ENCODE data around the gene DTNA.

The DTNA gene

DNA sequence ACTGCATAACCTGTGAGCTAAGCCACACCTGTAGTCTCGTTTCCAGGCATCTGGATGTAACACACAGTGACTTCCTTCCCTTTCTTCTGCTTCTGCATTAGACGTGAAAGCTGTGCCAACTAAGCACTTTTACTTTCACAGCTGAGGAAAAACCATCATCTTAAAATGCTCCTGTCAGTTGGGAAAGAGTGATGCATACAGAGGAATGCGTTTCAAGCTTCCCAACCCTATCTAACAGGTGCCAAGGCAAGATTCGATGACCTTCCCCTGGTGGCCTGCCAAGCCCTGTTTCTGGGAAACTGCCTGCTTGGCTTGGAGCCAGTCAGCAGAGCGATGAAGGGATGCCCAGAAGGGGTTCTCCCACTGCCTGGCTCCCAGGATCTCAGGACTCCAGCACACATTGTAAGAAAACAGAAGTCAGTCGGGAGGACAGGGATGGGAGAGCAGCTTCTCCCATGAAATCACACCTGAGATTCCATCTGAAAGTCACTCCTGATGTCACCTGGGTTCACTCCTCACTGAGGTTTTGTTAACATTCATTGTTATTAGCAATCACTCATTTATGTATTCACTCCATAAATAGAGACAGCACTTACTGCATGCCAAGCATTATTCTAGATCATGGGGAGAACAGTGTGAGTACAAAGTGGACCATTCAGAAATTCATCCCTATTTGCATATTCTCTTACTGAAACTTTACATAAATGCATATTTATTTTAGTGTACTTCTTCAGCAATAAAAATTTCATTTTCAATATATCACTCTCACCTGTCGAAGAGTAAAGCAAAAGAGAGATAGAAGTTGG, 64.1 kb downstream of the DTNA start:
- peak; percentile 37 for DNase-seq
- Histone ChIP-seq H2BK15ac (ENCODE audit: low read depth, poor library complexity, severe bottlenecking) (no peak overlapping the region), H3K36me3 (ENCODE audit: control insufficient read depth in 1 of 2, insufficient read depth in 2 of 2, low read depth in 1 of 2, low read length in 2 of 2) (peaks cover 0 to 29% of the 10 kb centered on the region in 2 experiments), H2BK120ac (ENCODE audit: low read depth, low read length) (no peak overlapping the region), H3K4me3 (ENCODE audit: insufficient read depth in 1 of 2, low read depth in 1 of 2, low read length in 2 of 2) (peak overlapping the region in 1 of 2 experiments; percentile 18), H2AFZ (ENCODE audit: low read depth, low read length) (no peak overlapping the region), H2BK5ac (ENCODE audit: low read depth, low read length, poor library complexity, severe bottlenecking) (no peak overlapping the region), H3K23ac (ENCODE audit: low read length in 2 of 2) (no peak overlapping the region), H3K27me3 (ENCODE audit: control insufficient read depth in 1 of 2, insufficient read depth in 1 of 2, low read length in 2 of 2) (no peaks in the 10 kb centered on the region), H4K8ac (ENCODE audit: low read length) (no peak overlapping the region), H3K9me3 (ENCODE audit: control insufficient read depth, low read length) (no peaks in the 10 kb centered on the region), H3K9ac (ENCODE audit: low read length) (no peak overlapping the region), H3K4me2 (ENCODE audit: low read length, poor library complexity, severe bottlenecking) (no peak overlapping the region), H3K79me1 (replicated peaks; ENCODE audit: low read length, poor library complexity, severe bottlenecking) (no peaks in the 10 kb centered on the region), H2AK5ac (ENCODE audit: low read length, severe bottlenecking) (no peak overlapping the region), H4K91ac (ENCODE audit: low read length) (no peak overlapping the region), H3K14ac (ENCODE audit: low read length in 2 of 2) (no peak overlapping the region), H2BK12ac (ENCODE audit: low read length in 2 of 2) (peak overlapping the region; percentile 67 to 70), H3K4me1 (ENCODE audit: control insufficient read depth, insufficient read depth, low read depth, low read length) (peaks cover 3% of the 10 kb centered on the region), H3K18ac (ENCODE audit: low read depth in 1 of 2, low read length in 2 of 2) (no peak overlapping the region), H3K27ac (ENCODE audit: low read length, poor library complexity, severe bottlenecking) (no peak overlapping the region), H3K4ac (ENCODE audit: low read depth in 1 of 2, low read length in 2 of 2) (no peak overlapping the region)
- 40% methylated on average over 6 of the region's 7 CpGs for WGBS

DNA sequence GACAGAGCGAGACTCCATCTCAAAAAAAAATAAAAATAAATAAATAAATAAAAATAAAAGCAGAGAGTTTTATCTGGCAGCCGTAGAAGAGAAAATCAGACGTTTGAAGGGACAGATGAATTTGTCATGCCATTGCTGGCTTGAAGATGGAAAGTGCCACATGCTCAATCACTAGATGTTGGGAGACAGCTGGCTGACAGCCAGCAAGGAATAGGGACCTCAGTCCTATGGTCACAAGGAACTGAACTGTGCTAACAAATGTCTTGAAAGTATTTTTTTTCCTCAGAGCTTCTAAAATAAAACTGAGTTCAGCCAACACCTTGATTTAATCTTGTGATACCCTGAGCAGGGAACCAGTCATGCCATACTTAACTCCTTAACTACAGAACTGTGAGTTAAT, 65.4 kb downstream of the DTNA start:
- H3K27me3 ChIP-seq (ENCODE audit: control insufficient read depth in 1 of 2, insufficient read depth in 1 of 2, low read length in 2 of 2), result no peaks in the 10 kb centered on the region
- no peak overlapping the region for H3K27ac ChIP-seq (ENCODE audit: low read length, poor library complexity, severe bottlenecking)
- H3K4me1 ChIP-seq (ENCODE audit: control insufficient read depth, insufficient read depth, low read depth, low read length), result peaks cover 3% of the 10 kb centered on the region
- no peaks in the 10 kb centered on the region for H3K9me3 ChIP-seq (ENCODE audit: control insufficient read depth, low read length)
- no peak overlapping the region for H3K14ac ChIP-seq (ENCODE audit: low read length in 2 of 2)
- WGBS, result 90% methylated on average over 2 of the region's 3 CpGs
- H2BK12ac ChIP-seq (ENCODE audit: low read length in 2 of 2), result no peak overlapping the region
- H3K36me3 ChIP-seq (ENCODE audit: control insufficient read depth in 1 of 2, insufficient read depth in 2 of 2, low read depth in 1 of 2, low read length in 2 of 2), result peaks cover 0 to 25% of the 10 kb centered on the region in 2 experiments
- no peak overlapping the region for H3K4ac ChIP-seq (ENCODE audit: low read depth in 1 of 2, low read length in 2 of 2)
- DNase-seq, result no peak
- no peak overlapping the region for H3K23ac ChIP-seq (ENCODE audit: low read length in 2 of 2)
- H3K18ac ChIP-seq (ENCODE audit: low read depth in 1 of 2, low read length in 2 of 2), result no peak overlapping the region
- H3K9ac ChIP-seq (ENCODE audit: low read length), result no peak overlapping the region
- no peak overlapping the region for H2BK120ac ChIP-seq (ENCODE audit: low read depth, low read length)
- H3K4me3 ChIP-seq (ENCODE audit: insufficient read depth in 1 of 2, low read depth in 1 of 2, low read length in 2 of 2), result no peak overlapping the region
- no peak overlapping the region for H4K91ac ChIP-seq (ENCODE audit: low read length)
- H2AK5ac ChIP-seq (ENCODE audit: low read length, severe bottlenecking), result no peak overlapping the region
- H4K8ac ChIP-seq (ENCODE audit: low read length), result no peak overlapping the region
- H2AFZ ChIP-seq (ENCODE audit: low read depth, low read length), result no peak overlapping the region
- no peaks in the 10 kb centered on the region for H3K79me1 ChIP-seq (replicated peaks; ENCODE audit: low read length, poor library complexity, severe bottlenecking)
- no peak overlapping the region for H3K4me2 ChIP-seq (ENCODE audit: low read length, poor library complexity, severe bottlenecking)
- H2BK5ac ChIP-seq (ENCODE audit: low read depth, low read length, poor library complexity, severe bottlenecking), result no peak overlapping the region
- no peak overlapping the region for H2BK15ac ChIP-seq (ENCODE audit: low read depth, poor library complexity, severe bottlenecking)

DNA sequence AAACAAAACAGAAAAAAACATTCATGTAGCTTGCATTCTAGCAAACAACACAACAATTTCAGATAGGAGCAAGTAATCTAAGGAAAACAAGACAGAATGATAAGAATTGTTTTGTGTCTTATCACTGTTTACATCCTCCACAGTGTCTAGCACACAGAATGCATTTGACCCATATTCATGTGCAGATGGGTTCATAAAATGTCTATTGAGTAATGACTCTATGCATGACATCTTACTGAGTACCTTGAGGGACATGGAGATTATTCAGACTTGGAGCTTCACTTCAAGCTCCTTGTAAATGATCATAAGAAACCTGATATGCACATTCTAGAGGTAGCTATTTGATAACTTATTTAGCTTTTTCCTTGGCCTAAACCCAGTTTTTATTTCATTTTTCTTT, 69.0 kb downstream of the DTNA start:
- H3K4me1 ChIP-seq (ENCODE audit: control insufficient read depth, insufficient read depth, low read depth, low read length), result peaks cover under 1% of the 10 kb centered on the region
- no peak overlapping the region for H4K91ac ChIP-seq (ENCODE audit: low read length)
- no peak overlapping the region for H4K8ac ChIP-seq (ENCODE audit: low read length)
- no peak overlapping the region for H2BK5ac ChIP-seq (ENCODE audit: low read depth, low read length, poor library complexity, severe bottlenecking)
- H3K9ac ChIP-seq (ENCODE audit: low read length), result no peak overlapping the region
- no peak overlapping the region for H2BK120ac ChIP-seq (ENCODE audit: low read depth, low read length)
- H2AK5ac ChIP-seq (ENCODE audit: low read length, severe bottlenecking), result no peak overlapping the region
- H3K27me3 ChIP-seq (ENCODE audit: control insufficient read depth in 1 of 2, insufficient read depth in 1 of 2, low read length in 2 of 2), result no peaks in the 10 kb centered on the region
- peaks cover 0 to 25% of the 10 kb centered on the region in 2 experiments for H3K36me3 ChIP-seq (ENCODE audit: control insufficient read depth in 1 of 2, insufficient read depth in 2 of 2, low read depth in 1 of 2, low read length in 2 of 2)
- no peak overlapping the region for H3K18ac ChIP-seq (ENCODE audit: low read depth in 1 of 2, low read length in 2 of 2)
- no peak overlapping the region for H3K4me3 ChIP-seq (ENCODE audit: insufficient read depth in 1 of 2, low read depth in 1 of 2, low read length in 2 of 2)
- no peak overlapping the region for H3K4me2 ChIP-seq (ENCODE audit: low read length, poor library complexity, severe bottlenecking)
- no peaks in the 10 kb centered on the region for H3K9me3 ChIP-seq (ENCODE audit: control insufficient read depth, low read length)
- H2AFZ ChIP-seq (ENCODE audit: low read depth, low read length), result no peak overlapping the region
- no peak overlapping the region for H3K27ac ChIP-seq (ENCODE audit: low read length, poor library complexity, severe bottlenecking)
- no peak overlapping the region for H3K14ac ChIP-seq (ENCODE audit: low read length in 2 of 2)
- no peaks in the 10 kb centered on the region for H3K79me1 ChIP-seq (replicated peaks; ENCODE audit: low read length, poor library complexity, severe bottlenecking)
- H3K4ac ChIP-seq (ENCODE audit: low read depth in 1 of 2, low read length in 2 of 2), result no peak overlapping the region
- no peak overlapping the region for H2BK15ac ChIP-seq (ENCODE audit: low read depth, poor library complexity, severe bottlenecking)
- no peak overlapping the region for H2BK12ac ChIP-seq (ENCODE audit: low read length in 2 of 2)
- H3K23ac ChIP-seq (ENCODE audit: low read length in 2 of 2), result no peak overlapping the region
- no peak for DNase-seq

DNA sequence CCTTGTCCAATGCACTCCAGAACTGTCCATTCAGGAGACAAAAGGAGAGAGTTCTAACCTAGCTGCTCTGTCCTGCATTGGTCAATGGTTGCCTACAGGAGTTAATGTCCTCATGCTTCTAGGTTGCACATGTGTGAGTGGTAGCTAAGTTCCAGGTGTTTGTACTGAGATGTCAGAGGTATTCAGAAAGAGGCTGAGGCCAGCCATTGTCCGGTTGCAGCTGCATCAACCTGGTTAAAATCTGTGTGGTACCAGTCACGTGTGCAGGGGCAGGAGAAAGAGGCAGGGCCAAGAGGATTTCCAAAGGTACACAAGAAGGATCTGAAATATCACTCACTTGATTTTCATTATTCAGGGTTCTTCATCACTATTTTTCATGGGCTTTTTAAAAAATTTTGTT, 70.8 kb downstream of the DTNA start:
- Histone ChIP-seq H3K23ac (ENCODE audit: low read length in 2 of 2) (no peak overlapping the region), H3K18ac (ENCODE audit: low read depth in 1 of 2, low read length in 2 of 2) (peak overlapping the region in 1 of 2 experiments; percentile 34), H4K91ac (ENCODE audit: low read length) (no peak overlapping the region)

More for the DNA sequence above, 70.8 kb downstream of the DTNA start:
- Histone ChIP-seq H3K4ac (ENCODE audit: low read depth in 1 of 2, low read length in 2 of 2) (no peak overlapping the region), H3K4me1 (ENCODE audit: control insufficient read depth, insufficient read depth, low read depth, low read length) (no peaks in the 10 kb centered on the region), H3K27me3 (ENCODE audit: control insufficient read depth in 1 of 2, insufficient read depth in 1 of 2, low read length in 2 of 2) (no peaks in the 10 kb centered on the region), H4K8ac (ENCODE audit: low read length) (no peak overlapping the region), H3K4me2 (ENCODE audit: low read length, poor library complexity, severe bottlenecking) (no peak overlapping the region), H2BK15ac (ENCODE audit: low read depth, poor library complexity, severe bottlenecking) (no peak overlapping the region), H2BK12ac (ENCODE audit: low read length in 2 of 2) (no peak overlapping the region), H3K14ac (ENCODE audit: low read length in 2 of 2) (peak overlapping the region in 1 of 2 experiments; percentile 55), H3K9ac (ENCODE audit: low read length) (no peak overlapping the region), H2AFZ (ENCODE audit: low read depth, low read length) (no peak overlapping the region), H3K79me1 (replicated peaks; ENCODE audit: low read length, poor library complexity, severe bottlenecking) (no peaks in the 10 kb centered on the region), H3K36me3 (ENCODE audit: control insufficient read depth in 1 of 2, insufficient read depth in 2 of 2, low read depth in 1 of 2, low read length in 2 of 2) (peaks cover 0 to 14% of the 10 kb centered on the region in 2 experiments), H2BK120ac (ENCODE audit: low read depth, low read length) (no peak overlapping the region), H3K9me3 (ENCODE audit: control insufficient read depth, low read length) (no peaks in the 10 kb centered on the region), H3K4me3 (ENCODE audit: insufficient read depth in 1 of 2, low read depth in 1 of 2, low read length in 2 of 2) (no peak overlapping the region), H2AK5ac (ENCODE audit: low read length, severe bottlenecking) (no peak overlapping the region), H3K27ac (ENCODE audit: low read length, poor library complexity, severe bottlenecking) (no peak overlapping the region), H2BK5ac (ENCODE audit: low read depth, low read length, poor library complexity, severe bottlenecking) (no peak overlapping the region)
- 92% methylated on average over 2 of the region's 2 CpGs for WGBS
- DNase-seq, result no peak
